Muscle of arm (tissue), 12 donors: ENCODE measurements around the gene RHOBTB1. TPM values are rescaled to one million over a fixed set of nuclear protein-coding genes. Genes with fewer than 3 reads are reported as not detected.
"Not testable (repeated sequence)": the region's sequence is repeated elsewhere in the genome, so short reads cannot be mapped to it uniquely, and the experiment has no call there.

Source experiments
- DNase-seq: peaks from one replicate; pipeline ENCODE4 v3.0.0-alpha.2; 2013
- polyA plus RNA-seq, 12 donors: library from polyadenylated mRNA; unstranded; fragments of 120-200 nt; gene quantifications; one replicate each; pipeline ENCODE4 v1.2.1, GENCODE V29; 2013; ENCODE audit not compliant: insufficient read length in 12 of 12

RHOBTB1 gene
- polyA plus RNA-seq, 12 donors, result 20.8 to 42.6 (median 25.2) TPM; not detected in 1

- DNase-seq, result no peak
Observed at GRCh38 chr10:60870416-60870728, 73.6 kb downstream of the RHOBTB1 start.

- DNase-seq, result no peak
Observed at GRCh38 chr10:60869652-60870415, 74.2 kb downstream of the RHOBTB1 start.

GRCh38 chr10:60868946-60869345 is 75.0 kb downstream of the RHOBTB1 start:
- no peak for DNase-seq

- DNase-seq, result no peak
Observed at GRCh38 chr10:60865198-60865783, 78.7 kb downstream of the RHOBTB1 start.

- no peak for DNase-seq
Observed at GRCh38 chr10:60863796-60864195, 80.2 kb downstream of the RHOBTB1 start.

GRCh38 chr10:60862517-60862916 is 81.5 kb downstream of the RHOBTB1 start:
- no peak for DNase-seq

- DNase-seq, result no peak
Observed at GRCh38 chr10:60856405-60856804, 87.6 kb downstream of the RHOBTB1 start.

- no peak for DNase-seq
Observed at GRCh38 chr10:60853637-60854036, 90.3 kb downstream of the RHOBTB1 start.

- DNase-seq, result no peak
Observed at GRCh38 chr10:60853107-60853506, 90.9 kb downstream of the RHOBTB1 start.

GRCh38 chr10:60849740-60850139 is 94.2 kb downstream of the RHOBTB1 start:
- no peak for DNase-seq

GRCh38 chr10:60849217-60849616 is 94.8 kb downstream of the RHOBTB1 start:
- no peak for DNase-seq

GRCh38 chr10:60848680-60849079 is 95.3 kb downstream of the RHOBTB1 start:
- no peak for DNase-seq

GRCh38 chr10:60848126-60848525 is 95.9 kb downstream of the RHOBTB1 start:
- DNase-seq, result peak; percentile 75

GRCh38 chr10:60846173-60846572 is 97.8 kb downstream of the RHOBTB1 start:
- no peak for DNase-seq

- DNase-seq, result no peak
Observed at GRCh38 chr10:60845038-60845437, 98.9 kb downstream of the RHOBTB1 start.

GRCh38 chr10:60842694-60843093 is 101.3 kb downstream of the RHOBTB1 start:
- no peak for DNase-seq

- DNase-seq, result not testable (repeated sequence)
Observed at GRCh38 chr10:60841227-60841626, 102.8 kb downstream of the RHOBTB1 start.

GRCh38 chr10:60835049-60835448 is 108.9 kb downstream of the RHOBTB1 start:
- DNase-seq, result no peak

GRCh38 chr10:60834401-60834800 is 109.6 kb downstream of the RHOBTB1 start:
- peak; percentile 51 for DNase-seq

- DNase-seq, result not testable (repeated sequence)
Observed at GRCh38 chr10:60832136-60832535, 111.8 kb downstream of the RHOBTB1 start.

GRCh38 chr10:60828489-60828852 is 115.5 kb downstream of the RHOBTB1 start:
- DNase-seq, result no peak

GRCh38 chr10:60827791-60828488 is 116.0 kb downstream of the RHOBTB1 start:
- no peak for DNase-seq

GRCh38 chr10:60825520-60825919 is 118.5 kb downstream of the RHOBTB1 start:
- DNase-seq, result no peak
